Measurements from ENCODE around the gene MT1B. TPM values are rescaled to one million over a fixed set of nuclear protein-coding genes. Genes with fewer than 3 reads are reported as not detected.

Gene MT1B
- total and polyA plus RNA-seq, 2 of the 13 experiments (the other 11 are each of a cell fraction or from before 2014, with no cell fraction given): 0.89 TPM; not detected in 1

DNA sequence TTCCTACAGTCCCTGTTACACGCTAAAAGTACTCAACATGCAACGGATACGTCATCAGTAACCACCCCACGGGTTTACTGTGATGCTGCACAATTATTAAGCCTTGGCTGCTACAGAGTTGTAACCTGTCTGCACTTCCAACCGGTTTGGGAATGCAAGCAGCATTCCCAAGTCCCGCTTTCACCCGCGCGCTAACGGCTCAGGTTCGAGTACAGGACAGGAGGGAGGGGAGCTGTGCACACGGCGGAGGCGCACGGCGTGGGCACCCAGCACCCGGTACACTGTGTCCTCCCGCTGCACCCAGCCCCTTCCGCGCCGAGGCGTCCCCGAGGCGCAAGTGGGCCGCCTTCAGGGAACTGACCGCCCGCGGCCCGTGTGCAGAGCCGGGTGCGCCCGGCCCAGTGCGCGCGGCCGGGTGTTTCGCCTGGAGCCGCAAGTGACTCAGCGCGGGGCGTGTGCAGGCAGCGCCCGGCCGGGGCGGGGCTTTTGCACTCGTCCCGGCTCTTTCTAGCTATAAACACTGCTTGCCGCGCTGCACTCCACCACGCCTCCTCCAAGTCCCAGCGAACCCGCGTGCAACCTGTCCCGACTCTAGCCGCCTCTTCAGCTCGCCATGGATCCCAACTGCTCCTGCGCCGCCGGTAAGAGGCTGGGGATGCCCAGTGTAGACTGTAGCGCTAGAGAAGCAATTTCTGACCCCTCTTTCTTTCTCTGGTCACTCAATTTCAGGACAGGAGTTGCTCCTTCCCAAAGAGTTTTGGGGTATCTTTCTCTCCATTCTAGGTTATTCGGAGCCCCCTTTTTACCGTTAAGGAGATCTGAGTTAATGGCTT is 43.4 kb upstream of the MT1B start, which contains the start of gene MT2A (continued):
- TF ChIP-seq, protein P1, sequence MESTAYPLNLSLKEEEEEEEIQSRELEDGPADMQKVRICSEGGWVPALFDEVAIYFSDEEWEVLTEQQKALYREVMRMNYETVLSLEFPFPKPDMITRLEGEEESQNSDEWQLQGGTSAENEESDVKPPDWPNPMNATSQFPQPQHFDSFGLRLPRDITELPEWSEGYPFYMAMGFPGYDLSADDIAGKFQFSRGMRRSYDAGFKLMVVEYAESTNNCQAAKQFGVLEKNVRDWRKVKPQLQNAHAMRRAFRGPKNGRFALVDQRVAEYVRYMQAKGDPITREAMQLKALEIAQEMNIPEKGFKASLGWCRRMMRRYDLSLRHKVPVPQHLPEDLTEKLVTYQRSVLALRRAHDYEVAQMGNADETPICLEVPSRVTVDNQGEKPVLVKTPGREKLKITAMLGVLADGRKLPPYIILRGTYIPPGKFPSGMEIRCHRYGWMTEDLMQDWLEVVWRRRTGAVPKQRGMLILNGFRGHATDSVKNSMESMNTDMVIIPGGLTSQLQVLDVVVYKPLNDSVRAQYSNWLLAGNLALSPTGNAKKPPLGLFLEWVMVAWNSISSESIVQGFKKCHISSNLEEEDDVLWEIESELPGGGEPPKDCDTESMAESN (CRISPR knock-in tag; conservative IDR thresholded peaks at IDR 0.05): no peak
- TF ChIP-seq TSC22D2 (CRISPR knock-in tag; IDR thresholded peaks at IDR 0.05; ENCODE audit: borderline replicate concordance) (no peak; the same call in 1 of the 2 replicates), KLF11 (CRISPR knock-in tag; IDR thresholded peaks at IDR 0.05) (peak; percentile 14; the same call in 1 of the 2 replicates), ZFP90 (CRISPR knock-in tag; IDR thresholded peaks at IDR 0.05; ENCODE audit: borderline replicate concordance) (peak; percentile 76; the same call in 1 of the 2 replicates), PHF21A (CRISPR knock-in tag; IDR thresholded peaks at IDR 0.05) (peak; percentile 94), PCBP1 (IDR thresholded peaks at IDR 0.05; ENCODE audit: borderline replicate concordance, low read depth, low read length) (0 out of 2 replicates have a peak, but pooled peaks have one; percentile 60), SOX5 (CRISPR knock-in tag; IDR thresholded peaks at IDR 0.05; ENCODE audit: borderline replicate concordance) (peak; percentile 66; the same call in 1 of the 2 replicates), ZNF101 (CRISPR knock-in tag; IDR thresholded peaks at IDR 0.05; ENCODE audit: borderline replicate concordance, low read depth) (no peak), TFE3 (CRISPR knock-in tag; IDR thresholded peaks at IDR 0.05) (no peak), ZHX1 (CRISPR knock-in tag; IDR thresholded peaks at IDR 0.05; ENCODE audit: low read depth) (peak; percentile 44), MBNL3 (CRISPR knock-in tag; conservative IDR thresholded peaks at IDR 0.05) (no peak), ZSCAN31 (CRISPR knock-in tag; IDR thresholded peaks at IDR 0.05; ENCODE audit: low read depth) (peak; percentile 75; the same call in 1 of the 2 replicates), ATM (IDR thresholded peaks at IDR 0.05; ENCODE audit: borderline replicate concordance) (no peak)
- TF ChIP-seq, protein P2, sequence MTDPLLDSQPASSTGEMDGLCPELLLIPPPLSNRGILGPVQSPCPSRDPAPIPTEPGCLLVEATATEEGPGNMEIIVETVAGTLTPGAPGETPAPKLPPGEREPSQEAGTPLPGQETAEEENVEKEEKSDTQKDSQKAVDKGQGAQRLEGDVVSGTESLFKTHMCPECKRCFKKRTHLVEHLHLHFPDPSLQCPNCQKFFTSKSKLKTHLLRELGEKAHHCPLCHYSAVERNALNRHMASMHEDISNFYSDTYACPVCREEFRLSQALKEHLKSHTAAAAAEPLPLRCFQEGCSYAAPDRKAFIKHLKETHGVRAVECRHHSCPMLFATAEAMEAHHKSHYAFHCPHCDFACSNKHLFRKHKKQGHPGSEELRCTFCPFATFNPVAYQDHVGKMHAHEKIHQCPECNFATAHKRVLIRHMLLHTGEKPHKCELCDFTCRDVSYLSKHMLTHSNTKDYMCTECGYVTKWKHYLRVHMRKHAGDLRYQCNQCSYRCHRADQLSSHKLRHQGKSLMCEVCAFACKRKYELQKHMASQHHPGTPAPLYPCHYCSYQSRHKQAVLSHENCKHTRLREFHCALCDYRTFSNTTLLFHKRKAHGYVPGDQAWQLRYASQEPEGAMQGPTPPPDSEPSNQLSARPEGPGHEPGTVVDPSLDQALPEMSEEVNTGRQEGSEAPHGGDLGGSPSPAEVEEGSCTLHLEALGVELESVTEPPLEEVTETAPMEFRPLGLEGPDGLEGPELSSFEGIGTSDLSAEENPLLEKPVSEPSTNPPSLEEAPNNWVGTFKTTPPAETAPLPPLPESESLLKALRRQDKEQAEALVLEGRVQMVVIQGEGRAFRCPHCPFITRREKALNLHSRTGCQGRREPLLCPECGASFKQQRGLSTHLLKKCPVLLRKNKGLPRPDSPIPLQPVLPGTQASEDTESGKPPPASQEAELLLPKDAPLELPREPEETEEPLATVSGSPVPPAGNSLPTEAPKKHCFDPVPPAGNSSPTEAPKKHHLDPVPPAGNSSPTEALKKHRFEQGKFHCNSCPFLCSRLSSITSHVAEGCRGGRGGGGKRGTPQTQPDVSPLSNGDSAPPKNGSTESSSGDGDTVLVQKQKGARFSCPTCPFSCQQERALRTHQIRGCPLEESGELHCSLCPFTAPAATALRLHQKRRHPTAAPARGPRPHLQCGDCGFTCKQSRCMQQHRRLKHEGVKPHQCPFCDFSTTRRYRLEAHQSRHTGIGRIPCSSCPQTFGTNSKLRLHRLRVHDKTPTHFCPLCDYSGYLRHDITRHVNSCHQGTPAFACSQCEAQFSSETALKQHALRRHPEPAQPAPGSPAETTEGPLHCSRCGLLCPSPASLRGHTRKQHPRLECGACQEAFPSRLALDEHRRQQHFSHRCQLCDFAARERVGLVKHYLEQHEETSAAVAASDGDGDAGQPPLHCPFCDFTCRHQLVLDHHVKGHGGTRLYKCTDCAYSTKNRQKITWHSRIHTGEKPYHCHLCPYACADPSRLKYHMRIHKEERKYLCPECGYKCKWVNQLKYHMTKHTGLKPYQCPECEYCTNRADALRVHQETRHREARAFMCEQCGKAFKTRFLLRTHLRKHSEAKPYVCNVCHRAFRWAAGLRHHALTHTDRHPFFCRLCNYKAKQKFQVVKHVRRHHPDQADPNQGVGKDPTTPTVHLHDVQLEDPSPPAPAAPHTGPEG (CRISPR knock-in tag; IDR thresholded peaks at IDR 0.05): peak; percentile 95
